ENCODE results near the gene ANK2.

Gene ANK2

DNA sequence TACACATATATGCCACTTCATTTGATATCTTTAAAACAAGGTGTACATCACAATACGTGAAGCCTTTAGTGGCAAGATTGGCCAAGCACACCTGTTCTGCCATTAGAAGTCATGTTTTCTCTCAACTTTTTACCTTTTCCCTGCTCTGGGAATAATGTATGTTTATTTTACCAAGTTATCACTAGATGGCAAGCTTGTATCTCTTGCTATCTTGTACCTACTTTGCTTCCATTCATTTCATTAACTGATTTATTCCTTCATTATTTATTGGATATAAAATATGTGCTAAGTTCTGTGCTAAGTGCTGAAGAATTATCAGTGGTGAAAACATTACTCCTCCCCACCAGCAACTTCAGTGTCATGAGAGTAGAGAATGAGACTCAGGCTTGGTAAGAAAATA is 245.5 kb downstream of the ANK2 start:
- no peak overlapping the region for H3K9ac ChIP-seq (ENCODE audit: low read depth, low read length, poor library complexity, severe bottlenecking)
- H2AFZ ChIP-seq (ENCODE audit: low read length), result no peak overlapping the region
- no peaks in the 10 kb centered on the region for H3K4me1 ChIP-seq (ENCODE audit: insufficient read depth, low read length, poor library complexity, severe bottlenecking)
- H3K36me3 ChIP-seq (ENCODE audit: insufficient read depth, low read length), result no peaks in the 10 kb centered on the region
- H3K9me2 ChIP-seq (replicated peaks; ENCODE audit: low read depth, low read length), result no peaks in the 10 kb centered on the region
- no peak overlapping the region for H3K4me3 ChIP-seq (ENCODE audit: low read length, poor library complexity, severe bottlenecking)
- H3K9me3 ChIP-seq (ENCODE audit: insufficient read depth, low read depth, low read length), result no peaks in the 10 kb centered on the region
- H4K20me1 ChIP-seq (ENCODE audit: insufficient read depth, low read length, poor library complexity, severe bottlenecking), result no peaks in the 10 kb centered on the region
- H3K79me2 ChIP-seq (ENCODE audit: insufficient read depth, low read length), result no peaks in the 10 kb centered on the region
- no peaks in the 10 kb centered on the region for H3F3A ChIP-seq (ENCODE audit: low read depth)
- TF ChIP-seq CTCF (conservative IDR thresholded peaks at IDR 0.05; ENCODE audit: low read length) (peak; percentile 61), EZH2phosphoT487 (IDR thresholded peaks at IDR 0.05; ENCODE audit: borderline replicate concordance) (no peak)
- no peak overlapping the region for H3K4me2 ChIP-seq (ENCODE audit: low read depth, low read length, poor library complexity, severe bottlenecking)
- no peaks in the 10 kb centered on the region for H3K27me3 ChIP-seq (ENCODE audit: insufficient read depth, low read length, poor library complexity, severe bottlenecking)

DNA sequence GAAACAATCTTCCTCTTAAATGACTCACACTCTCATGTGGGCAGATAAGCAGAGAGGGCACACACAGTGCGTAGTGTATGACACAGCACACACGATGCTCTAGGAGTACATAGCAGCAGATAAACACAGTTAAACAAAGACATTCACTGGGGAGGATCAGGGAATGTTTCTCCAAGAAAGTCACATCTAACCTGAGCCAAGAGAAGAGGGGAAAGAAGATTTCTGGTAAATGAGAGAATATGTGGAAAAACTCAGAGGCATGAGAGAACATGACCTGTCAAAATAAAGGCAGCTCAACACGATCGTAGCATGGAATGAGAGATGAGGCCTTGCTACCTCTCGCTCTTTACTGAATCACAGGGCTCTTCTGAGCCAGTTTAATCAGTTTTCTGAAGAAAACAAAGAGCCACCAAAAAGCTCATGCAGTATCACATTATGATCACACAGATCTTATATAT is 251.0 kb downstream of the ANK2 start:
- no peaks in the 10 kb centered on the region for H3K9me2 ChIP-seq (replicated peaks; ENCODE audit: low read depth, low read length)
- no peak overlapping the region for H3K4me3 ChIP-seq (ENCODE audit: low read length, poor library complexity, severe bottlenecking)
- no peaks in the 10 kb centered on the region for H3F3A ChIP-seq (ENCODE audit: low read depth)
- no peaks in the 10 kb centered on the region for H3K9me3 ChIP-seq (ENCODE audit: insufficient read depth, low read depth, low read length)
- H3K4me2 ChIP-seq (ENCODE audit: low read depth, low read length, poor library complexity, severe bottlenecking), result no peak overlapping the region
- H3K79me2 ChIP-seq (ENCODE audit: insufficient read depth, low read length), result no peaks in the 10 kb centered on the region
- no peak overlapping the region for H3K9ac ChIP-seq (ENCODE audit: low read depth, low read length, poor library complexity, severe bottlenecking)
- H3K36me3 ChIP-seq (ENCODE audit: insufficient read depth, low read length), result no peaks in the 10 kb centered on the region
- H2AFZ ChIP-seq (ENCODE audit: low read length), result no peak overlapping the region
- H3K27me3 ChIP-seq (ENCODE audit: insufficient read depth, low read length, poor library complexity, severe bottlenecking), result no peaks in the 10 kb centered on the region
- H3K4me1 ChIP-seq (ENCODE audit: insufficient read depth, low read length, poor library complexity, severe bottlenecking), result peaks cover 6% of the 10 kb centered on the region
- H4K20me1 ChIP-seq (ENCODE audit: insufficient read depth, low read length, poor library complexity, severe bottlenecking), result no peaks in the 10 kb centered on the region
- TF ChIP-seq EZH2phosphoT487 (IDR thresholded peaks at IDR 0.05; ENCODE audit: borderline replicate concordance), result no peak
- no peak for TF ChIP-seq CTCF (conservative IDR thresholded peaks at IDR 0.05; ENCODE audit: low read length)

- Histone ChIP-seq H3K27me3 (ENCODE audit: insufficient read depth, low read length, poor library complexity, severe bottlenecking) (no peaks in the 10 kb centered on the region), H3K9ac (ENCODE audit: low read depth, low read length, poor library complexity, severe bottlenecking) (no peak overlapping the region), H3K9me2 (replicated peaks; ENCODE audit: low read depth, low read length) (no peaks in the 10 kb centered on the region), H3K36me3 (ENCODE audit: insufficient read depth, low read length) (no peaks in the 10 kb centered on the region), H3K79me2 (ENCODE audit: insufficient read depth, low read length) (no peaks in the 10 kb centered on the region), H3K4me3 (ENCODE audit: low read length, poor library complexity, severe bottlenecking) (no peak overlapping the region), H4K20me1 (ENCODE audit: insufficient read depth, low read length, poor library complexity, severe bottlenecking) (no peaks in the 10 kb centered on the region), H3K4me2 (ENCODE audit: low read depth, low read length, poor library complexity, severe bottlenecking) (no peak overlapping the region), H3F3A (ENCODE audit: low read depth) (no peaks in the 10 kb centered on the region), H2AFZ (ENCODE audit: low read length) (no peak overlapping the region), H3K4me1 (ENCODE audit: insufficient read depth, low read length, poor library complexity, severe bottlenecking) (peaks cover 6% of the 10 kb centered on the region), H3K9me3 (ENCODE audit: insufficient read depth, low read depth, low read length) (no peaks in the 10 kb centered on the region)
- TF ChIP-seq EZH2phosphoT487 (IDR thresholded peaks at IDR 0.05; ENCODE audit: borderline replicate concordance), result no peak
- TF ChIP-seq CTCF (conservative IDR thresholded peaks at IDR 0.05; ENCODE audit: low read length), result no peak
Observed at GRCh38 chr4:113302051-113302450, 252.6 kb downstream of the ANK2 start.

All from Loucy (cell line).